22Rv1 (cell line): ENCODE data around the gene ACSF3.

Experiments
- H3K27ac ChIP-seq: fragments of 450-650 bp; 2 replicates; pipeline ENCODE4 v1.5.1; 2017
- CTCF ChIP-seq: fragments of 450-650 bp; IDR thresholded peaks from 2 replicates; pipeline ENCODE4 v1.5.1; 2017; ENCODE audit warnings: mild to moderate bottlenecking
- ZFX ChIP-seq: fragments of 450-650 bp; IDR thresholded peaks from 2 replicates; pipeline ENCODE4 v1.6.1; 2017; ENCODE audit warnings: antibody characterized with exemption, borderline replicate concordance

ACSF3 gene

DNA sequence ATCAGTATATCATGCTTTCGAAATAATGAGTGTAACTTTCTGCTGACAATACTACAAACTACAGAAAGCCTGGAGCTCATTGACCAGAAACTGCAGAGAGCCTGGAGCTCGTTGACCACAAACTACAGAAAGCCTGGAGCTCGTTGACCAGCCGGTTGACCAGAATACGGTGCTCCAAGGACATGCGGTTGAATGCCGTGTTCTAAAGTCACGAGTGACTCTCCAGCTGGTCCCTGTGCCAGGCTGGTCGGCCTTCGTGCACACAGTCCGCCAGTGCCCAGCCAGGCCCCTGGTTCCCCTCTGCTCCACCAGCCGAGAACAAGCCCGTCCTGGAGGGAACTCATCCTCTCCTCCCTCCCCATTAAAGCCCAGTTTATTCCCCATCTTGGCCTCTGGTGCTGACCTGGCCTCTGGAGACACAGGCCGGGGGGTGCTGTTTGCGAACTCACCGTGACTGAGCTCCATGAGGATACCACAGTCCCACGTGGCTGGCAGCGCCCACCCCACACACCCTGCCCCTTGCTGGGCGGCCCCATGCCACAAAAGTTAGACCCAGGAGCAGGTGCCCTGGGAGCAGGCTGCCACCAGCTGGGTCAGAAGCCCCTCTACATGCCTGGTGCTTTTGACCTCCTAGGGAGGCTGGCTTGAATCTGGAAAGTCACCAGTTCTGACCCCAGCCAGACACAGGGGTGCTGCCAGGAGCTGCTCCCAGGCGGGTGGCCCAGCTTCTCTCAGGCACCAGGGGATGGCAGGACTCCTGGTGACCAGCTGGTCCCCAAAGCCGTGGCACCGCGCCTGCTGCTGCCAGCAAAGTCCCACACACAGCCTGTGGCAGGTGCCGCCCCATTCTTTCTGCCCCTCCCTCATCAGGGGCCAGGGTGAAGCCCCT lies 62.4 kb downstream of the ACSF3 start:
- no peak overlapping the region for H3K27ac ChIP-seq
- TF ChIP-seq ZFX (no peak), CTCF (no peak)

GRCh38 chr16:89156740-89157645 lies 63.3 kb downstream of the ACSF3 start:
- no peak overlapping the region for H3K27ac ChIP-seq
- TF ChIP-seq ZFX (no peak), CTCF (no peak)

- TF ChIP-seq ZFX (no peak), CTCF (no peak)
- no peak overlapping the region for H3K27ac ChIP-seq
Measured at GRCh38 chr16:89157778-89158177, 64.1 kb downstream of the ACSF3 start.

DNA sequence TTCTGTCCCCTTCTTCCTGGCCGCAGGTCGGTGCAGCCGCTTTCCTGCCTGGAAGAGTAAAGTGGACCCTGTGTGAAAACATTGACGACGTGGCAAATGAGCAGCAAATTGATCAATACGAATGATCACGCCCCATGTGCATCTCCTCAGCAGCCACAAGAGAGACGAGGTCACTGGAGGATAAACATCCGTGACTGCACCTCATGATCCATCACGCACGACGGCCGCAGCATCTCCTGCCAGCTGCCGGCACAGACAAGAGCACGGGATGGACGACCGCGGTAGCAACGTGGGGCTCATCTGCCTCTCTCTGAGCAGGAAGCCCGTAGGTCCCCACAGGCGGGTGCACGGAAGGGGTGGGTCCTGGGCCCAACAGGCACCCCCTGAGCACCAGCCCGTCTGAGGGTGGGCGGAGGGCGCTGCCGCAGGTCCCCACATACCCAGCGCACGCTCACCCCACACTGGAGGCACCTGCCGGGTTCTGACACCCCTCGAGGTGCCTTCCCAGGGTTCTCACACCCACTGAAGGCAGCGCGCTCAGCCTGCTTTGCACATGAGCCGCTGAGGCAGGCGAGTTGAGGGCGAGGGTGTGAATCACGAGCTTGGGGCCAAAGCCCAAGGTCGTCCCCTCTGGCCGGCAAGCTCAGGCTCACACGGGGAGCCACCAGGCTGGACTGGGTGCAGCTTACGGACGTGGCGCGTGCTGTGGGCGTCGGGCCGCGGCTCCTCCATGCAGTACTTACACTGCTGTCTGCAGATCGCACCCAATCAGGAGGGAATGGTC lies 65.6 kb downstream of the ACSF3 start:
- no peak for TF ChIP-seq CTCF
- TF ChIP-seq ZFX, result no peak
- no peak overlapping the region for H3K27ac ChIP-seq

GRCh38 chr16:89159850-89160354 lies 66.2 kb downstream of the ACSF3 start:
- H3K27ac ChIP-seq, result no peak overlapping the region
- TF ChIP-seq ZFX (no peak), CTCF (no peak)

GRCh38 chr16:89160977-89161701 lies 67.5 kb downstream of the ACSF3 start:
- no peak for TF ChIP-seq CTCF
- TF ChIP-seq ZFX, result no peak

More at GRCh38 chr16:89160977-89161701, 67.5 kb downstream of the ACSF3 start:
- H3K27ac ChIP-seq, result no peak overlapping the region
